Measurements from ENCODE around the gene NTN4. TPM values are rescaled to one million over a fixed set of nuclear protein-coding genes. Genes with fewer than 3 reads are reported as not detected.

NTN4 gene
- total and polyA plus RNA-seq, 10 of the 15 experiments (the other 5 are each of a cell fraction or from before 2014, with no cell fraction given), result 0.15 TPM; not detected in 9

GRCh38 chr12:95624589-95624988 lies 166.0 kb downstream of the NTN4 start:
- Histone ChIP-seq H3K27ac (ENCODE audit: control insufficient read depth, insufficient read depth) (no peak overlapping the region), H3K4me3 (no peak overlapping the region), H2AFZ (ENCODE audit: control insufficient read depth, low read depth, low read length) (no peak overlapping the region), H3K36me3 (ENCODE audit: control insufficient read depth in 2 of 2, insufficient read depth in 2 of 2, low read length in 1 of 2) (no peaks in the 10 kb centered on the region), H3K79me2 (ENCODE audit: control insufficient read depth, insufficient read depth, low read length) (no peaks in the 10 kb centered on the region), H4K20me1 (ENCODE audit: control insufficient read depth, insufficient read depth) (no peaks in the 10 kb centered on the region), H3K27me3 (replicated peaks in 1 of 2; ENCODE audit: control insufficient read depth in 2 of 2, insufficient read depth in 2 of 2, low read length in 1 of 2) (no peaks in the 10 kb centered on the region; a peak in 1 of 4 replicates), H3K9me3 (replicated peaks; ENCODE audit: control insufficient read depth, insufficient read depth, low read length) (no peaks in the 10 kb centered on the region), H3K4me1 (ENCODE audit: control insufficient read depth, insufficient read depth, low read length) (no peaks in the 10 kb centered on the region), H3K9ac (ENCODE audit: control insufficient read depth, insufficient read depth, low read length) (no peak overlapping the region), H3K4me2 (ENCODE audit: control insufficient read depth, insufficient read depth) (no peak overlapping the region)
- RAD21 ChIA-PET (ENCODE audit: unreplicated experiment), result interaction anchor here (1.5 kb wide), 1 partner anchor 892 kb away, joined by 4 read pairs; no protein-coding TSS in a partner anchor
- TF ChIP-seq RB1 (IDR thresholded peaks at IDR 0.05; ENCODE audit: borderline replicate concordance) (no peak), NFYB (IDR thresholded peaks at IDR 0.05; ENCODE audit: insufficient read depth, low read depth, low read length) (no peak), IKZF1 (conservative IDR thresholded peaks at IDR 0.05) (no peak), SIX5 (IDR thresholded peaks at IDR 0.05; ENCODE audit: low read depth, low read length, severe bottlenecking) (no peak), ZBTB11 (CRISPR knock-in tag; IDR thresholded peaks at IDR 0.05) (no peak), KAT2A (conservative IDR thresholded peaks at IDR 0.05; ENCODE audit: control insufficient read depth, low read depth, low read length) (no peak), SKIL (IDR thresholded peaks at IDR 0.05; ENCODE audit: low read depth, poor library complexity, severe bottlenecking) (no peak), FOS (IDR thresholded peaks at IDR 0.05; ENCODE audit: borderline replicate concordance, extremely low read depth, insufficient read length) (no peak), SUZ12 (IDR thresholded peaks at IDR 0.05; ENCODE audit: unreplicated experiment) (no peak), NKRF (conservative IDR thresholded peaks at IDR 0.05) (no peak), ETV6 (conservative IDR thresholded peaks at IDR 0.05 in 1 of 2, IDR thresholded peaks at IDR 0.05 in 1 of 2; ENCODE audit: borderline replicate concordance in 1 of 2, low read depth in 1 of 2) (no peak), ZZZ3 (IDR thresholded peaks at IDR 0.05; ENCODE audit: control insufficient read depth, insufficient read length, low read depth) (no peak), CBFB (IDR thresholded peaks at IDR 0.05; ENCODE audit: low read depth) (no peak), CBX5 (IDR thresholded peaks at IDR 0.05; ENCODE audit: low read depth) (no peak)
- 23% methylated on average over 7 of the region's 7 CpGs for WGBS (ENCODE audit: insufficient coverage, insufficient replicate concordance, low lambda C conversion rate, missing lambda C conversion rate)
- no peak for DNase-seq (ENCODE audit: low read depth, low spot score)
- BruUV-seq (replicated peaks), result no TSS peak
- POLR2A ChIA-PET, result no interaction called here
- intact Hi-C loops (cut with micrococcal nuclease; ENCODE audit: unreplicated experiment) (no loop called here), in situ Hi-C loops (cut with MboI) (loop anchor here (10.0 kb wide), 1 partner anchor 190 kb away; no protein-coding TSS in a partner anchor)
- CTCF ChIA-PET, result interaction anchor here (0.9 to 1.5 kb wide), 5 partner anchors 10 to 376 kb away, joined by 3 to 6 read pairs (median 4); no protein-coding TSS in a partner anchor
- no peak for FAIRE-seq
- no peak for ATAC-seq
- SMC1A ChIA-PET (ENCODE audit: uncharacterized antibody, unreplicated experiment), result no interaction called here
